Measurements from ENCODE around the gene ACMSD. TPM values are rescaled to one million over a fixed set of nuclear protein-coding genes. Genes with fewer than 3 reads are reported as not detected.

The ACMSD gene
- total and polyA plus RNA-seq, 3 donors from 2014 or later: 0.25 TPM; not detected in 2

DNA sequence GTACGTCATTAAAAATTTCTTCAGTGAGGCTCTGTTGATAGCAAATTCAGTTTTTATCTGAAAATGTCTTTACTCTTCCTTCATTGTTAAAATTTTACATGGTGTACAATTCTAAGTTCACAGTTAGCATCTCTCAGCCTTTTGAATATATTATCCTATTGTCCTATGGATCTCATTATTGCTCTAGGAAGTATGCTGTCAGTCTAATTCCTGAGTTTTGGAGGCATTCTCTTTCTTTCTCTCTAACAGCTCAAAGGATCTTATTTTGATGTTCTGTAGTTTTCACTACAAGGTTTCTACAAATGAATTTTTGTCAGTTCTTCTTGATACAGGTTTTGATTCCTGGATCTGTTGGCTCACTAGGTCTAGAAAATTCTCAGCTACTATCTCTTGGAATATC is 2.9 kb upstream of the ACMSD start:
- 89 to 96% methylated on average over 1 of the region's 1 CpG for WGBS, 2 donors
- TF ChIP-seq, protein P1, sequence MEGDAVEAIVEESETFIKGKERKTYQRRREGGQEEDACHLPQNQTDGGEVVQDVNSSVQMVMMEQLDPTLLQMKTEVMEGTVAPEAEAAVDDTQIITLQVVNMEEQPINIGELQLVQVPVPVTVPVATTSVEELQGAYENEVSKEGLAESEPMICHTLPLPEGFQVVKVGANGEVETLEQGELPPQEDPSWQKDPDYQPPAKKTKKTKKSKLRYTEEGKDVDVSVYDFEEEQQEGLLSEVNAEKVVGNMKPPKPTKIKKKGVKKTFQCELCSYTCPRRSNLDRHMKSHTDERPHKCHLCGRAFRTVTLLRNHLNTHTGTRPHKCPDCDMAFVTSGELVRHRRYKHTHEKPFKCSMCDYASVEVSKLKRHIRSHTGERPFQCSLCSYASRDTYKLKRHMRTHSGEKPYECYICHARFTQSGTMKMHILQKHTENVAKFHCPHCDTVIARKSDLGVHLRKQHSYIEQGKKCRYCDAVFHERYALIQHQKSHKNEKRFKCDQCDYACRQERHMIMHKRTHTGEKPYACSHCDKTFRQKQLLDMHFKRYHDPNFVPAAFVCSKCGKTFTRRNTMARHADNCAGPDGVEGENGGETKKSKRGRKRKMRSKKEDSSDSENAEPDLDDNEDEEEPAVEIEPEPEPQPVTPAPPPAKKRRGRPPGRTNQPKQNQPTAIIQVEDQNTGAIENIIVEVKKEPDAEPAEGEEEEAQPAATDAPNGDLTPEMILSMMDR (IDR thresholded peaks at IDR 0.05): no peak
- no peak for TF ChIP-seq POLR2A (IDR thresholded peaks at IDR 0.05)
- Histone ChIP-seq H3K9me3 (no peaks in the 10 kb centered on the region), H3K4me3 (no peak overlapping the region), H3K4me1 (no peaks in the 10 kb centered on the region), H3K36me3 (ENCODE audit: low read depth, missing control alignments) (no peaks in the 10 kb centered on the region), H3K27me3 (no peaks in the 10 kb centered on the region), H3K27ac (no peak overlapping the region)
- intact Hi-C loops (cut with DNase I; ENCODE audit: low total_unique reads): no loop called here
- no peak for DNase-seq

DNA sequence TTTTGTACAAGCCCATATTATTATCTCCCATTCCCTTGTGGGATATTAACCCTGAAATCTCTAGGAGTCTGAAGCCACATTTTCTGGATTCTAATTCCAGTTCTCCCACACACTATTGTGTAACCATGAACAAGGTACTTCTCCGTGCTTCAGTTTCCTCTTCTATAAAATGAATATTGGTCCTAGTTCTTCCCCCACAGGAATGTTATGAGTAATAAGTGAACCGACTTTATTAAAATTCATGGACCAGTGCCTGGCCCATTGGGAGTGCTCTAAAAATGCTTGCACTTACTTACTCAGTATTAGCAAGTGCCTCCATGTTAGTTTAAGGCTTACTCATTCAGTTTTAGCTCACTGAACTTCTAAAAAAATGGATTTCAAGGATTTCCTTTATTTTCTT is 1.4 kb upstream of the ACMSD start:
- DNase-seq: no peak
- no peak for TF ChIP-seq POLR2A (IDR thresholded peaks at IDR 0.05)
- TF ChIP-seq, protein P1 (IDR thresholded peaks at IDR 0.05): no peak

DNA sequence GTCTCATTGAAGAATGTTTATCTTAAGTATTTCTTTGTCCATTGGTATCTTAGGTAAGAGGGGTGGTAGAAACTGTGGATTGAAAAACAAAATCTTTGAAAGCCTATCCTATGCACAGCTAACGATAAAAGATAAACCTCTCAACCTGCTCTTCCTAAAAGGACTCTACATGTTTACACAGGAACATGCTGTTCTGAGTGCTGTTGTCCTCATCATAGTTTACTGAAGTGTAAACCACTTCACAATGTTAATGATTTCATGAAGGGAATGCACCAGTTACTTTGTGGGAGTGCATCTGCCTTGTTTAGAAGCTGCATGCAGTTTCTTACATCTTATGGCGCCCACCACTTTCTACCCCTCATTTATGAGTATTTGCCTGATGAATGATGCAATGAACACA is 1.2 kb downstream of the ACMSD start:
- H3K9me3 ChIP-seq: no peaks in the 10 kb centered on the region
- WGBS, 2 donors: 63 to 66% methylated on average over 2 of the region's 2 CpGs
- no peak for DNase-seq
- no peak overlapping the region for H3K27ac ChIP-seq
- intact Hi-C loops (cut with DNase I; ENCODE audit: low total_unique reads): no loop called here
- no peaks in the 10 kb centered on the region for H3K27me3 ChIP-seq
- H3K4me1 ChIP-seq: no peaks in the 10 kb centered on the region
- no peaks in the 10 kb centered on the region for H3K36me3 ChIP-seq (ENCODE audit: low read depth, missing control alignments)
- no peak for TF ChIP-seq POLR2A (IDR thresholded peaks at IDR 0.05)
- TF ChIP-seq, protein P1 (IDR thresholded peaks at IDR 0.05): no peak
- H3K4me3 ChIP-seq: no peak overlapping the region

More for the DNA sequence above, 1.4 kb upstream of the ACMSD start:
- intact Hi-C loops (cut with DNase I; ENCODE audit: low total_unique reads): no loop called here
- 52 to 74% methylated on average over 2 of the region's 2 CpGs for WGBS, 2 donors
- Histone ChIP-seq H3K4me1 (no peaks in the 10 kb centered on the region), H3K27me3 (no peaks in the 10 kb centered on the region), H3K27ac (no peak overlapping the region), H3K4me3 (no peak overlapping the region), H3K36me3 (ENCODE audit: low read depth, missing control alignments) (no peaks in the 10 kb centered on the region), H3K9me3 (no peaks in the 10 kb centered on the region)

DNA sequence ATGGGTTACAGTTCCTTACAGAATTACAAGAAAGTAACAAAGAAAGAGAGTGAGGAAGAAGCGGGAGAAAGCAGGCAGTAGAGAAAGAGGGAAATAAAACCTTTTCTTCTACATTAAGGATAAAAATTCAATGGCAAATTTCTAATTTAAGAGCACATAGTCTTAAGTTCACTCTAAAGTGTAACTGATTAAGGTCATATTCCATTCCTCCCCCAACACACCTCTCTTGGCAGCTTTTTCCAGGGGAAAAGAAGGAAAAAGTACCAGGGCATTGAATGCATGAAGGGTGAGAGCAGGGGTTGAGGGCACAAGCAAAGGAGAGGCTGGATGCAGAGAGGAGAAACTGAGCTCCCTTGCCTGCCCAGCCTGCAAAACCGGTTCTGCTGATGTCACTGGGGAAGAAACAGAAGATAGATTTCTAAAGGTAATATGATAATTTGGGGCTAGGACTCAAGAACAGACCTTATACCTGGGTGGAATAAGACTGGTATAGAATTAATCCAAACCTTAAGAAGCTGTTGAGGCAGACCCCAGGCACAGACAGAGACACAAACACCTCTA is 4.6 kb downstream of the ACMSD start:
- Histone ChIP-seq H3K4me1 (no peaks in the 10 kb centered on the region), H3K27me3 (no peaks in the 10 kb centered on the region), H3K4me3 (no peak overlapping the region), H3K27ac (no peak overlapping the region), H3K36me3 (ENCODE audit: low read depth, missing control alignments) (no peaks in the 10 kb centered on the region), H3K9me3 (no peaks in the 10 kb centered on the region)
- no peak for DNase-seq
- intact Hi-C loops (cut with DNase I; ENCODE audit: low total_unique reads): no loop called here
- 78 to 86% methylated on average over 2 of the region's 2 CpGs for whole genome bisulfite sequencing, 2 donors
- TF ChIP-seq, protein P1 (IDR thresholded peaks at IDR 0.05): no peak
- TF ChIP-seq POLR2A (IDR thresholded peaks at IDR 0.05): no peak

DNA sequence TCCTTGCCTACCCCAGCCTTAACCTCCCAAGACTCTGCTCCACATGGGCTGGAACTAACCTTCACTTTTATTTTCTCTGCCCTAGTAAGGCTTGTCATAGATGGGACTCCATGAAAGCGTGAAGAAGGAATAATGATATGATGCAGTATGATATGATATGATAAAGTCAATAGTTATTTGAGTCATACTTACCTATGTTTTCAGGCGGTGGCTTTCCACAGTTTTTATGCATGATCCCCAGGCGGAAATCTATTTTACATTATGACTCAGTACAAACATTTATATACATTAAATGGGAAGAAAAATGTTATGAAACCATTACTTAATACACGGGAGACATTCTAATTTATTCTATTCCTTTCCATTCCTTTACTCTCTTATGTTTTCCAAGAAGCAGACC is 5.6 kb downstream of the ACMSD start:
- Histone ChIP-seq H3K27ac (no peak overlapping the region), H3K27me3 (no peaks in the 10 kb centered on the region), H3K4me3 (no peak overlapping the region), H3K4me1 (no peaks in the 10 kb centered on the region), H3K9me3 (no peaks in the 10 kb centered on the region), H3K36me3 (ENCODE audit: low read depth, missing control alignments) (no peaks in the 10 kb centered on the region)
- TF ChIP-seq POLR2A (IDR thresholded peaks at IDR 0.05): no peak
- no peak for DNase-seq
- WGBS, 2 donors: 90 to 92% methylated on average over 4 of the region's 4 CpGs
- intact Hi-C loops (cut with DNase I; ENCODE audit: low total_unique reads): no loop called here

Data from testis (tissue), 3 donors.